Loucy (cell line): Measurements from ENCODE around the gene BCO2.

Source experiments
- H2AFZ ChIP-seq: fragments of 200-600 bp; sonication (generic); 2 replicates; pipeline ENCODE4 v1.6.0; 2016; ENCODE audit warnings: antibody characterized with exemption, mild to moderate bottlenecking, low read length, moderate library complexity
- H3F3A ChIP-seq: fragments of 200-600 bp; 2 replicates; pipeline ENCODE4 v1.6.0; 2016; ENCODE audit warnings: antibody characterized with exemption, low read depth, mild to moderate bottlenecking
- H3K27me3 ChIP-seq: fragments of 200-600 bp; sonication (generic); 2 replicates; pipeline ENCODE4 v1.6.1; 2014; ENCODE audit warnings: low read length, mild to moderate bottlenecking; ENCODE audit not compliant: insufficient read depth, poor library complexity, severe bottlenecking
- H3K36me3 ChIP-seq: fragments of 200-600 bp; sonication (generic); 2 replicates; pipeline ENCODE4 v1.6.1; 2016; ENCODE audit warnings: low read length; ENCODE audit not compliant: insufficient read depth
- H3K4me1 ChIP-seq: fragments of 200-600 bp; sonication (generic); 2 replicates; pipeline ENCODE4 v1.5.1; 2014; ENCODE audit warnings: low read length, mild to moderate bottlenecking; ENCODE audit not compliant: insufficient read depth, poor library complexity, severe bottlenecking
- H3K4me2 ChIP-seq: fragments of 200-600 bp; sonication (generic); 2 replicates; pipeline ENCODE4 v1.6.0; 2014; ENCODE audit warnings: antibody characterized with exemption, low read length, low read depth, mild to moderate bottlenecking; ENCODE audit not compliant: poor library complexity, severe bottlenecking
- H3K4me3 ChIP-seq: fragments of 200-600 bp; sonication (generic); 2 replicates; pipeline ENCODE4 v1.5.1; 2014; ENCODE audit warnings: low read length, mild to moderate bottlenecking, mixed read lengths; ENCODE audit not compliant: poor library complexity, severe bottlenecking
- H3K79me2 ChIP-seq: fragments of 200-600 bp; sonication (generic); 2 replicates; pipeline ENCODE4 v1.6.1; 2014; ENCODE audit warnings: low read length; ENCODE audit not compliant: insufficient read depth
- H3K9ac ChIP-seq: fragments of 200-600 bp; sonication (generic); 2 replicates; pipeline ENCODE4 v1.6.0; 2014; ENCODE audit warnings: mild to moderate bottlenecking, low read depth, low read length, moderate library complexity; ENCODE audit not compliant: poor library complexity, severe bottlenecking
- H3K9me2 ChIP-seq: fragments of 200-600 bp; sonication (generic); replicated peaks from 2 replicates; pipeline ENCODE4 v1.6.1; 2016; ENCODE audit warnings: low read depth, low read length, mixed read lengths
- H3K9me3 ChIP-seq: fragments of 200-600 bp; sonication (generic); 2 replicates; pipeline ENCODE4 v1.6.1; 2014; ENCODE audit warnings: mild to moderate bottlenecking, antibody characterized with exemption, low read length, low read depth; ENCODE audit not compliant: insufficient read depth
- H4K20me1 ChIP-seq: fragments of 200-600 bp; sonication (generic); 2 replicates; pipeline ENCODE4 v1.6.0; 2014; ENCODE audit warnings: antibody characterized with exemption, low read length, mild to moderate bottlenecking; ENCODE audit not compliant: insufficient read depth, poor library complexity, severe bottlenecking
- CTCF ChIP-seq: fragments of 200-600 bp; sonication (generic); conservative IDR thresholded peaks from 2 replicates; pipeline ENCODE4 v1.5.1; 2014; ENCODE audit warnings: mild to moderate bottlenecking, antibody characterized with exemption, low read length
- EZH2phosphoT487 ChIP-seq: fragments of 200-600 bp; IDR thresholded peaks from 2 replicates; pipeline ENCODE4 v1.6.1; 2018; ENCODE audit warnings: antibody characterized with exemption, mild to moderate bottlenecking, moderate library complexity, borderline replicate concordance

BCO2 gene

GRCh38 chr11:112178428-112178827, 3.1 kb downstream of the BCO2 start:
- no peaks in the 10 kb centered on the region for H4K20me1 ChIP-seq
- no peaks in the 10 kb centered on the region for H3K9me2 ChIP-seq
- no peak overlapping the region for H2AFZ ChIP-seq
- H3K9me3 ChIP-seq, result no peaks in the 10 kb centered on the region
- no peaks in the 10 kb centered on the region for H3K27me3 ChIP-seq
- H3K36me3 ChIP-seq, result no peaks in the 10 kb centered on the region
- H3K4me2 ChIP-seq, result no peak overlapping the region
- TF ChIP-seq CTCF (no peak), EZH2phosphoT487 (no peak)
- no peak overlapping the region for H3K4me3 ChIP-seq
- H3K79me2 ChIP-seq, result no peaks in the 10 kb centered on the region
- H3K9ac ChIP-seq, result no peak overlapping the region
- peaks cover 3% of the 10 kb centered on the region; the same call in 1 of the 2 replicates for H3F3A ChIP-seq
- peaks cover 29% of the 10 kb centered on the region for H3K4me1 ChIP-seq

GRCh38 chr11:112178936-112179335, 3.6 kb downstream of the BCO2 start:
- no peaks in the 10 kb centered on the region for H3K27me3 ChIP-seq
- no peaks in the 10 kb centered on the region for H3K9me3 ChIP-seq
- H3K4me2 ChIP-seq, result peak overlapping the region; percentile 3

GRCh38 chr11:112179601-112180000, 4.3 kb downstream of the BCO2 start:
- Histone ChIP-seq H3K27me3 (no peaks in the 10 kb centered on the region), H3K9me3 (no peaks in the 10 kb centered on the region), H3K4me1 (peaks cover 29% of the 10 kb centered on the region), H3K4me3 (no peak overlapping the region), H2AFZ (peak overlapping the region; percentile 54; the same call in 1 of the 2 replicates), H3K9me2 (no peaks in the 10 kb centered on the region), H3F3A (peaks cover 3% of the 10 kb centered on the region; the same call in 1 of the 2 replicates), H4K20me1 (no peaks in the 10 kb centered on the region), H3K9ac (no peak overlapping the region), H3K79me2 (no peaks in the 10 kb centered on the region), H3K4me2 (peak overlapping the region; percentile 3), H3K36me3 (no peaks in the 10 kb centered on the region)
- TF ChIP-seq CTCF, result no peak
- no peak for TF ChIP-seq EZH2phosphoT487

More at GRCh38 chr11:112178936-112179335, 3.6 kb downstream of the BCO2 start:
- no peak overlapping the region for H3K9ac ChIP-seq
- 0 out of 2 replicates have a peak overlapping the region, but pooled peaks have one; percentile 54 for H2AFZ ChIP-seq
- H3K36me3 ChIP-seq, result no peaks in the 10 kb centered on the region
- TF ChIP-seq EZH2phosphoT487, result no peak
- no peak for TF ChIP-seq CTCF
- peaks cover 29% of the 10 kb centered on the region for H3K4me1 ChIP-seq
- no peaks in the 10 kb centered on the region for H3K9me2 ChIP-seq
- no peaks in the 10 kb centered on the region for H3K79me2 ChIP-seq
- peaks cover 3% of the 10 kb centered on the region; the same call in 1 of the 2 replicates for H3F3A ChIP-seq
- H3K4me3 ChIP-seq, result no peak overlapping the region
- H4K20me1 ChIP-seq, result no peaks in the 10 kb centered on the region
